ENCODE results near the gene MLN. TPM values are rescaled to one million over a fixed set of nuclear protein-coding genes. Genes with fewer than 3 reads are reported as not detected.

MLN gene
- total RNA-seq, 4 donors from 2014 or later: not detected

DNA sequence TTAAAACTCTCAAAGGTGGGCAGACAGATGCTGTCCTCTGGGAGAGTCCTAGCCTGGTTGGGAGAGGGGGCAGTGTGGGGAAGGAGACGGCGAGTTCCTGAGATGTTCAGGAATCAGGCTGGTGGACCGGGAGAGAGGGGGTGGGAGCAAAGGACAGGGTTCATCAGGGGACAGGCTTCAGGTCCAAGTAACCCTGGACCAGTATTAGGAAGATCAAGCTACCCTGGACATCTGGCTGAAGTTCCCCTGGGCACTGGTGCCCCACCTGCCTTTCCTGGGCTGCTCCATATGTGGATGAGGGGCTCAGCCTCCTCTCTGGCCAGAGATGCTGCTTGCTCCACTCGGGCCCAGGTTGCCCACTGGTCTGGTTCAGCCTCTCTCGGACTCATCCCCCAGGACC is 56.0 kb downstream of the MLN start:
- Histone ChIP-seq H3K4me1 (peaks cover 51 to 62% of the 10 kb centered on the region in 2 donors), H3K27me3 (no peaks in the 10 kb centered on the region), H3K4me3 (replicated peaks in 1 of 3) (no peak overlapping the region), H3K9me3 (no peaks in the 10 kb centered on the region), H3K27ac (peak overlapping the region; percentile 83 to 87 (median 84)), H3K36me3 (no peaks in the 10 kb centered on the region)
- intact Hi-C loops (cut with DNase I): no loop called here
- TF ChIP-seq POLR2A (IDR thresholded peaks at IDR 0.05): no peak
- TF ChIP-seq, protein P1, sequence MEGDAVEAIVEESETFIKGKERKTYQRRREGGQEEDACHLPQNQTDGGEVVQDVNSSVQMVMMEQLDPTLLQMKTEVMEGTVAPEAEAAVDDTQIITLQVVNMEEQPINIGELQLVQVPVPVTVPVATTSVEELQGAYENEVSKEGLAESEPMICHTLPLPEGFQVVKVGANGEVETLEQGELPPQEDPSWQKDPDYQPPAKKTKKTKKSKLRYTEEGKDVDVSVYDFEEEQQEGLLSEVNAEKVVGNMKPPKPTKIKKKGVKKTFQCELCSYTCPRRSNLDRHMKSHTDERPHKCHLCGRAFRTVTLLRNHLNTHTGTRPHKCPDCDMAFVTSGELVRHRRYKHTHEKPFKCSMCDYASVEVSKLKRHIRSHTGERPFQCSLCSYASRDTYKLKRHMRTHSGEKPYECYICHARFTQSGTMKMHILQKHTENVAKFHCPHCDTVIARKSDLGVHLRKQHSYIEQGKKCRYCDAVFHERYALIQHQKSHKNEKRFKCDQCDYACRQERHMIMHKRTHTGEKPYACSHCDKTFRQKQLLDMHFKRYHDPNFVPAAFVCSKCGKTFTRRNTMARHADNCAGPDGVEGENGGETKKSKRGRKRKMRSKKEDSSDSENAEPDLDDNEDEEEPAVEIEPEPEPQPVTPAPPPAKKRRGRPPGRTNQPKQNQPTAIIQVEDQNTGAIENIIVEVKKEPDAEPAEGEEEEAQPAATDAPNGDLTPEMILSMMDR (IDR thresholded peaks at IDR 0.05): no peak
- no peak for DNase-seq
- whole genome bisulfite sequencing, 2 donors: 91 to 92% methylated on average over 5 of the region's 5 CpGs

DNA sequence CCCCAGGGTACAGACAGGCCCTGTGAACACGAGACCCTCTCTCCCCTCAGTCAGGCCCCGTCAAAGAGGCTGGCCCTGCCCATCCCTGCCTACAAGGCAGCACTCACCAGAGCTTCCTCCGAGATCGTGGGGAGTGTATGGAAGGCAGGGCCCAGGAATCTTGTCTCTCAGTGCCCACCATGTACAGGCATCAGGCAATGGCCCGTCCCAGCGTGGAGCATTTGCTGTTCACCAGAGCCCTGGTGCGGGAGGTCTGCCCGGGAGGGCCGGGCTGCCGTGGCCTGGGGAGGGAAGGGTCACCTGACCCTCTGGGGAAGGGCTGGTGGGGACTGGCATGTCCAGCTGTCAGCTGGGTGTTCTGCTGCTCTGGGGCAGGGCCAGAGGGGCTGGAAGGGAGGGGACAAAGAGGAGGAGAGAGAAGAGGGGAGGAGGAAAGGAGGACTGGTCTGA is 57.1 kb downstream of the MLN start, which contains the start of gene IP6K3:
Gene IP6K3, minus strand, starts transcription at position 255 of the 450 bp plus-strand sequence. CDS start 11,429 bp downstream, outside the sequence.
- Histone ChIP-seq H3K36me3 (no peaks in the 10 kb centered on the region), H3K27ac (peak within 1 kb of the TSS; percentile 83 to 87 (median 84)), H3K4me1 (peaks cover 49 to 50% of the 10 kb centered on the region in 2 donors), H3K9me3 (no peaks in the 10 kb centered on the region), H3K4me3 (replicated peaks in 1 of 3) (peak within 1 kb of the TSS in 2 of 3 donors; percentile 0 to 43), H3K27me3 (no peaks in the 10 kb centered on the region)
- 24 to 42% methylated on average over 5 to 6 of the region's 10 CpGs for WGBS, 2 donors
- intact Hi-C loops (cut with DNase I): no loop called here
- peak in 1 of 2 donors; percentile 85 for TF ChIP-seq POLR2A (IDR thresholded peaks at IDR 0.05)
- TF ChIP-seq, protein P1 (IDR thresholded peaks at IDR 0.05): no peak
- peak; percentile 86 to 92 for DNase-seq

DNA sequence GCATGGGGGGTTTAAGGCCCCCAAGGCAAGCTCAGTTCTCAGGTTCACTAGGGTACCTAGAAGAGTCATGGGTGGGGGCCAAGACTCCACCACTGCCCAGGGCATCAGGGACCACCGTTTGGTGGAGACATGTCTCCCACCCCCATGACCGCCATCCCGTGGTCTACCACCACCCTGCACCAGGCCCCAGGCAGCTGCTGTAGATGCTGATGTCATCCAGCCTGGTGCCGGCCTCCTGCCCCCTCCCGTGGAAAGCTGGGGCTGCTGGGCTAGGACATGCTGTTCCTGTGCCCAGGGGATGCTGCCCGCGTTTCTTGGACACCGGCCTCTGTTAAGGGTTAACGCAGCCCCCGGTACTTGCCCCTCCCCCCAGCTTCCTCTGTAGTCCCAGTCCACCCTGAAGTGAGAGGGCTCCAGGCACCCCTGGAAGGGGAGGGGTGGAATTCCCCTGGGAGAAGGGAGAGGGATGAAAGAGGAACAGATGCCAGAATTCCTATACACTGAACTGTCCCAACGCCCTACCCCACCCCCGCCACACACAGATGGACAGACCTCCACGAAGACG is 57.7 kb downstream of the MLN start:
- Histone ChIP-seq H3K4me1 (peaks cover 43 to 45% of the 10 kb centered on the region in 2 donors), H3K27me3 (no peaks in the 10 kb centered on the region), H3K9me3 (no peaks in the 10 kb centered on the region), H3K4me3 (replicated peaks in 1 of 3) (peak overlapping the region in 2 of 3 donors; percentile 0 to 43), H3K36me3 (no peaks in the 10 kb centered on the region), H3K27ac (peak overlapping the region; percentile 83 to 87 (median 84))
- no peak for TF ChIP-seq POLR2A (IDR thresholded peaks at IDR 0.05)
- TF ChIP-seq, protein P1 (IDR thresholded peaks at IDR 0.05): peak in 2 of 6 experiments; percentile 6 to 14
- DNase-seq: peak; percentile 85 to 87
- 13 to 36% methylated on average over 10 to 12 of the region's 14 CpGs for WGBS, 2 donors
- intact Hi-C loops (cut with DNase I): no loop called here

DNA sequence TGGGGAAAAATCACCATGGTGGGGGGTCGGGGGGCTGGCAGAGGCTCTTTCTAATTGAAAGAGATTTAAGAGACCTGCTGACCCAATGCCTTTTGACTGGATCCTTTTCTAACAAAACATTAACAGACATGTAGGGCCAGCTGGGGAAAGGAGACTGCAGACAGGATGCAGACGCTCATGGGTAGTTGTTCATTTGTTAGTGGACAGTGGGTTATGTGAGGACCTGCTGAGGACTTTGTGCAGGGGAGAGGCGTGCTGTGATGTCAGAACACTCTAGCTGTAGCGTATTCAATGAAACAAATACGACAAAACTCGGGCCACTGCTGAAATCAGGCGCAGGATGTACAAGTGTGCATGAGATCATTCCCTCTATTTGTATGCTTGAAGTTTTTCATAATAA is 58.3 kb downstream of the MLN start:
- 73 to 76% methylated on average over 7 of the region's 7 CpGs for WGBS, 2 donors
- Histone ChIP-seq H3K36me3 (no peaks in the 10 kb centered on the region), H3K4me1 (peaks cover 37 to 41% of the 10 kb centered on the region in 2 donors), H3K27me3 (no peaks in the 10 kb centered on the region), H3K4me3 (replicated peaks in 1 of 3) (peak overlapping the region in 2 of 3 donors; percentile 0 to 43), H3K9me3 (no peaks in the 10 kb centered on the region), H3K27ac (peak overlapping the region; percentile 83 to 87 (median 84))
- DNase-seq: no peak
- TF ChIP-seq, protein P1 (IDR thresholded peaks at IDR 0.05): no peak
- TF ChIP-seq POLR2A (IDR thresholded peaks at IDR 0.05): no peak
- intact Hi-C loops (cut with DNase I): no loop called here

DNA sequence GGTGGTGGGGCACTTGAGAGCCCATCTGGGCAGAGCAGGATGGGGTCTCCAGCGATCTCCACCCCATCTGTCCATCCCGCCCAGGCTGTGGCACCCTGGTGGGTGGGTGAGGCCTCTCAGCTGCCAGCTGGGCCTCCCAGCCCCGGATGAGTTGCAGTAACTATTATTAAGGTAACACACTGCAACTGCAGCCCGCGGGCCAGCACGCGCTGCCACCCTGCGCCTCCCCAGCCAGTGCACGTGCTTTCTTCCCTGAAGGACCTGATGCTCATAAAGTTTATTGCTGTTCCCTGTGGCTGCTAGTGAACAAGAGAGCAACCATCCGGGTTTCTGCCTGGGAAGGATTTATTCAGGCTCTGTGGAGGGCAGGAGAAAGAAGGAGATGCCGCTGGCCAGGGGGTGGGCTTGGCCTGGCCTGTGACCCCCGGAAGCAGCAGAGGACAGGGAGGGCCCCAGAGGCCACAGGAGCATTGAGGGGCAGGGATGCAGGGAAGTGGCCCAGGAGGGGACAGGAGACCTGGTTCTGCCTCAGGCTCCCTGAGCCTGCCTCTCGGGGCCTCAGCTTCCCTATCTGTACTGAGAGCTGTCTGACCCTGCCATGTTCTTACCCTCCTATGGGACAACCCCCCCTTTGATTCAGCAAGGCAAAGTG is 58.8 kb downstream of the MLN start:
- DNase-seq: peak in 1 of 2 donors; percentile 60
- H3K27ac ChIP-seq: peak overlapping the region; percentile 83 to 87 (median 84)
- intact Hi-C loops (cut with DNase I): no loop called here
- H3K9me3 ChIP-seq: no peaks in the 10 kb centered on the region
- no peaks in the 10 kb centered on the region for H3K36me3 ChIP-seq
- H3K4me3 ChIP-seq (replicated peaks in 1 of 3): no peak overlapping the region
- H3K4me1 ChIP-seq: peaks cover 37 to 41% of the 10 kb centered on the region in 2 donors
- no peak for TF ChIP-seq POLR2A (IDR thresholded peaks at IDR 0.05)
- TF ChIP-seq, protein P1 (IDR thresholded peaks at IDR 0.05): no peak
- H3K27me3 ChIP-seq: no peaks in the 10 kb centered on the region
- 40 to 56% methylated on average over 11 to 12 of the region's 13 CpGs for WGBS, 2 donors

Data from thyroid gland (tissue), 4 donors.